ENCODE data around the gene HBEGF. TPM values are rescaled to one million over a fixed set of nuclear protein-coding genes. Genes with fewer than 3 reads are reported as not detected.

HBEGF gene
- total RNA-seq, 2 donors from 2014 or later = 32.2 to 60.7 TPM

GRCh38 chr5:140340605-140341121, 5.7 kb downstream of the HBEGF start:
- Histone ChIP-seq H3K9me3 (no peaks in the 10 kb centered on the region), H3K27me3 (no peaks in the 10 kb centered on the region), H3K36me3 (peaks cover 11% of the 10 kb centered on the region), H3K4me3 (no peak overlapping the region), H3K4me1 (peaks cover 0 to 92% of the 10 kb centered on the region in 2 donors), H3K27ac (peak overlapping the region; percentile 75 to 91)
- no peak for DNase-seq (ENCODE audit: low spot score)
- TF ChIP-seq, protein P1, sequence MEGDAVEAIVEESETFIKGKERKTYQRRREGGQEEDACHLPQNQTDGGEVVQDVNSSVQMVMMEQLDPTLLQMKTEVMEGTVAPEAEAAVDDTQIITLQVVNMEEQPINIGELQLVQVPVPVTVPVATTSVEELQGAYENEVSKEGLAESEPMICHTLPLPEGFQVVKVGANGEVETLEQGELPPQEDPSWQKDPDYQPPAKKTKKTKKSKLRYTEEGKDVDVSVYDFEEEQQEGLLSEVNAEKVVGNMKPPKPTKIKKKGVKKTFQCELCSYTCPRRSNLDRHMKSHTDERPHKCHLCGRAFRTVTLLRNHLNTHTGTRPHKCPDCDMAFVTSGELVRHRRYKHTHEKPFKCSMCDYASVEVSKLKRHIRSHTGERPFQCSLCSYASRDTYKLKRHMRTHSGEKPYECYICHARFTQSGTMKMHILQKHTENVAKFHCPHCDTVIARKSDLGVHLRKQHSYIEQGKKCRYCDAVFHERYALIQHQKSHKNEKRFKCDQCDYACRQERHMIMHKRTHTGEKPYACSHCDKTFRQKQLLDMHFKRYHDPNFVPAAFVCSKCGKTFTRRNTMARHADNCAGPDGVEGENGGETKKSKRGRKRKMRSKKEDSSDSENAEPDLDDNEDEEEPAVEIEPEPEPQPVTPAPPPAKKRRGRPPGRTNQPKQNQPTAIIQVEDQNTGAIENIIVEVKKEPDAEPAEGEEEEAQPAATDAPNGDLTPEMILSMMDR (IDR thresholded peaks at IDR 0.05) = no peak

- no peak overlapping the region for H3K27ac ChIP-seq
Measured at GRCh38 chr5:140339636-140340035, 6.8 kb downstream of the HBEGF start.

DNA sequence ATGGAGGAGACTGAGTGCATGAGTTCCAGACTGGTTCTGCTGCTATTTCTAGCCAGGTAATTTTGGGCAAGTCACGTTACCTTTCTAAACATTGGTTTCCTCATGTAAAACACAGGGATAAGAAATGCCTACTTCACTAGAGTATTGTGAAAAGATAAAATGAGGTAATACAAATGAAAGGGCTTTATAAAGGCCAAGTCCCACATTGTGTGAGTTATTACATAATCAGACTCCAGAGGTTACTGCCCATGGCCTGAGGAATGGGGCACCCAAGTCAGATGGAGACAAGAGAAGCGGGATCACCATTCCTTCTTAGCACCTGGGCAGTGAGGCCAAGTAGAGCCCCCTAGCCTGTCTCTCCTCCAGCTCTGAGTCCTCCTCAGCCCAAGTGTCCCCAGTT, 7.5 kb downstream of the HBEGF start:
- DNase-seq (ENCODE audit: low spot score) = no peak
- Histone ChIP-seq H3K9me3 (no peaks in the 10 kb centered on the region), H3K4me3 (no peak overlapping the region), H3K27me3 (no peaks in the 10 kb centered on the region), H3K27ac (peak overlapping the region in 1 of 2 donors; percentile 42), H3K4me1 (peaks cover 0 to 78% of the 10 kb centered on the region in 2 donors), H3K36me3 (peaks cover 23% of the 10 kb centered on the region)
- TF ChIP-seq, protein P1 (IDR thresholded peaks at IDR 0.05) = no peak

More at GRCh38 chr5:140339636-140340035, 6.8 kb downstream of the HBEGF start:
- Histone ChIP-seq H3K4me1 (peaks cover 0 to 85% of the 10 kb centered on the region in 2 donors), H3K27me3 (no peaks in the 10 kb centered on the region), H3K36me3 (peaks cover 16% of the 10 kb centered on the region), H3K4me3 (no peak overlapping the region), H3K9me3 (no peaks in the 10 kb centered on the region)
- TF ChIP-seq, protein P1 (IDR thresholded peaks at IDR 0.05) = no peak
- DNase-seq (ENCODE audit: low spot score) = no peak

GRCh38 chr5:140338336-140338735, 8.1 kb downstream of the HBEGF start:
- peaks cover 29% of the 10 kb centered on the region for H3K36me3 ChIP-seq
- peaks cover 0 to 75% of the 10 kb centered on the region in 2 donors for H3K4me1 ChIP-seq
- peak overlapping the region in 1 of 2 donors; percentile 42 for H3K27ac ChIP-seq
- H3K9me3 ChIP-seq = no peaks in the 10 kb centered on the region
- H3K27me3 ChIP-seq = no peaks in the 10 kb centered on the region
- no peak overlapping the region for H3K4me3 ChIP-seq
- no peak for DNase-seq (ENCODE audit: low spot score)
- TF ChIP-seq, protein P1 (IDR thresholded peaks at IDR 0.05) = no peak

DNA sequence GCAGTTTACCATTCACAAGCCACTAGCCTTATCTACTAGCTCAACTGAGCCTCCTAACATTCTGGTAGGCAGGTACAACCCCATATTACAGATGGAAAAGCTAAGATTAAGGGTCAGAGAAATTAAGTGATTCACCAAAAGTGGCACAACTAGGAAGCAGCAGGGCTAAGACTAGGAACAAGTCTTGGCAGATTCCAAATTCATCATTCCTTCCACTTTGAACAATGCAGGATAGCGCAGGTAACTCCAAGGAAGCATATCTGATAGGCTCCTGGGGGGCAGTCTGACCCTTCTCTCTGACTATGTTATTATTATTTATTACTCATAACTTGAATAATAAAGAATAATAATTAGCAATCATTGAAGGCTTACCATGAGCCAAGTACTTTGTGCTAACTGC, 8.5 kb downstream of the HBEGF start:
- H3K27ac ChIP-seq = peak overlapping the region; percentile 20 to 42
- peaks cover 34% of the 10 kb centered on the region for H3K36me3 ChIP-seq
- H3K9me3 ChIP-seq = no peaks in the 10 kb centered on the region
- no peak for DNase-seq (ENCODE audit: low spot score)
- H3K4me3 ChIP-seq = no peak overlapping the region
- H3K27me3 ChIP-seq = no peaks in the 10 kb centered on the region
- TF ChIP-seq, protein P1 (IDR thresholded peaks at IDR 0.05) = no peak
- peaks cover 0 to 70% of the 10 kb centered on the region in 2 donors for H3K4me1 ChIP-seq

- Histone ChIP-seq H3K36me3 (peaks cover 43% of the 10 kb centered on the region), H3K9me3 (no peaks in the 10 kb centered on the region), H3K4me1 (peaks cover 0 to 55% of the 10 kb centered on the region in 2 donors), H3K27ac (peak overlapping the region; percentile 19 to 68), H3K4me3 (no peak overlapping the region), H3K27me3 (no peaks in the 10 kb centered on the region)
- TF ChIP-seq, protein P1 (IDR thresholded peaks at IDR 0.05) = peak in 1 of 2 donors; percentile 19
- DNase-seq (ENCODE audit: low spot score) = no peak
Measured at GRCh38 chr5:140336388-140336787, 10.0 kb downstream of the HBEGF start.
